HG02973 (cell line): ENCODE data around the gene KDM6B.
"Not testable (repeated sequence)": the region's sequence is repeated elsewhere in the genome, so short reads cannot be mapped to it uniquely, and the experiment has no call there.

Experiments used
- ATAC-seq: cut with Tn5 transposase; IDR thresholded peaks from one replicate; pipeline ENCODE4 v1.9.1; 2021; ENCODE audit warnings: moderate library complexity; ENCODE audit not compliant: unreplicated experiment

KDM6B gene, protein sequence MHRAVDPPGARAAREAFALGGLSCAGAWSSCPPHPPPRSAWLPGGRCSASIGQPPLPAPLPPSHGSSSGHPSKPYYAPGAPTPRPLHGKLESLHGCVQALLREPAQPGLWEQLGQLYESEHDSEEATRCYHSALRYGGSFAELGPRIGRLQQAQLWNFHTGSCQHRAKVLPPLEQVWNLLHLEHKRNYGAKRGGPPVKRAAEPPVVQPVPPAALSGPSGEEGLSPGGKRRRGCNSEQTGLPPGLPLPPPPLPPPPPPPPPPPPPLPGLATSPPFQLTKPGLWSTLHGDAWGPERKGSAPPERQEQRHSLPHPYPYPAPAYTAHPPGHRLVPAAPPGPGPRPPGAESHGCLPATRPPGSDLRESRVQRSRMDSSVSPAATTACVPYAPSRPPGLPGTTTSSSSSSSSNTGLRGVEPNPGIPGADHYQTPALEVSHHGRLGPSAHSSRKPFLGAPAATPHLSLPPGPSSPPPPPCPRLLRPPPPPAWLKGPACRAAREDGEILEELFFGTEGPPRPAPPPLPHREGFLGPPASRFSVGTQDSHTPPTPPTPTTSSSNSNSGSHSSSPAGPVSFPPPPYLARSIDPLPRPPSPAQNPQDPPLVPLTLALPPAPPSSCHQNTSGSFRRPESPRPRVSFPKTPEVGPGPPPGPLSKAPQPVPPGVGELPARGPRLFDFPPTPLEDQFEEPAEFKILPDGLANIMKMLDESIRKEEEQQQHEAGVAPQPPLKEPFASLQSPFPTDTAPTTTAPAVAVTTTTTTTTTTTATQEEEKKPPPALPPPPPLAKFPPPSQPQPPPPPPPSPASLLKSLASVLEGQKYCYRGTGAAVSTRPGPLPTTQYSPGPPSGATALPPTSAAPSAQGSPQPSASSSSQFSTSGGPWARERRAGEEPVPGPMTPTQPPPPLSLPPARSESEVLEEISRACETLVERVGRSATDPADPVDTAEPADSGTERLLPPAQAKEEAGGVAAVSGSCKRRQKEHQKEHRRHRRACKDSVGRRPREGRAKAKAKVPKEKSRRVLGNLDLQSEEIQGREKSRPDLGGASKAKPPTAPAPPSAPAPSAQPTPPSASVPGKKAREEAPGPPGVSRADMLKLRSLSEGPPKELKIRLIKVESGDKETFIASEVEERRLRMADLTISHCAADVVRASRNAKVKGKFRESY (N-terminal part only)

GRCh38 chr17:7833795-7834541 lies at the start of gene KDM6B:
KDM6B (plus strand) TSS chr17:7834217; CDS start chr17:7845555, 11,338 bp downstream.
- ATAC-seq: peak; percentile 34

DNA sequence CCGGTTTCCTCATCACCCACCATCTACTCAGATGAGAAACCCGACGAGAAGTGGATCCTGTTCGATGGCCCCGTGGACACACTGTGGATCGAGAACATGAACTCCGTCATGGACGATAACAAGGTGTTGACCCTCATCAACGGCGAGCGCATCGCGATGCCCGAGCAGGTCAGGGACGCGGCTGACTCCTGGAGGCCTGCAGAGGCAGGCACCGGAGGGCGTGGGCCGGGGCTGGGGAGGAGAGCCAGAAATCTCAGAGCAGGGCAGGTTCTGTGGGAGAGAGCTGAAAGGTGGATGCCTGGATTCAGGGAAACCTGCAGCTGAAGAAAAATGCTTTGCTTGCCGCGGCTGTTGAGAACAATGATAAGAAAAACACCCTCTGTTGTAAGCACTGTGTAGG lies 47.2 kb upstream of the KDM6B start:
- ATAC-seq: no peak

DNA sequence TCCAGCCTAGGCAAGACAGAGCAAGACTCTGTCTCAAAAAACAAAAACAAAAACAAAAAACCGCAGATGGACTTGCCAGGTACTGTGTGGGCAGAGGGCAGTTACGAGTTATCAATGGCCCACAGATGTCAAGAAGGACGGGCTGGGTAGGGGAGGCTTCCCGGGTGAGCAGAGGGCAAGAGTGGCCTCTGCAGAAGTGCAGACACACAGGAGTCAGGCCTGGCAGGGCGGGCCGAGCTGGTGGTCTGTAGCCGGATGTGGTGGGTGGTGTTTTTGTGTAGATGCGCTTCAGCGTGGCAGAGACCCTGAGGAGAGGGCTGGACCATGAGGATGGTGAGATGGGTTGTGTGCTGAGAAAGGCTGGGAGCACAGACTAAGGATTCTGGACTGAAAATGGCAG lies 44.9 kb upstream of the KDM6B start:
- ATAC-seq: no peak

- ATAC-seq: no peak
These were observed 43.9 kb upstream of the KDM6B start for GRCh38 chr17:7790150-7790549.

- no peak for ATAC-seq
These were observed 41.4 kb upstream of the KDM6B start for GRCh38 chr17:7792611-7793010.

- no peak for ATAC-seq
These were observed 39.8 kb upstream of the KDM6B start for GRCh38 chr17:7794075-7794663.

- ATAC-seq: no peak
These were observed 36.0 kb upstream of the KDM6B start for GRCh38 chr17:7797976-7798375.

DNA sequence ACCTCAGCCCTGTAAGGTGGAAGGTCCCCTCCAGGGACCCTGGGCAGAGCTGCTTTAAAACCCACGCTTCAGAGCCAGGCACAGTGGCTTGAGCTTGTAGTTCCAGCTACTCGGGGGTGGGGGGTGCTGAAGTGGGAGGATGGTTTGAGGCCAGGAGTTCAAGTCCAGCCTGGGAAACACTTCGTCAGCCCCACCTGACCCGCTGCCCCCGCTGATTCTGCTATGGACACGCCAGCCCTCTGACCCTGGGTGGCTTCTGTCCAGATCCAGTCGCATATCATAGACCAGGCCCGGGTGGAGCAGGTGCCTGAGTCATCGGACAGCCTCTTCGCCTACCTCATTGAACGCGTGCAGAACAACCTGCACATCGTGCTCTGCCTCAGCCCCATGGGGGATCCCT lies 35.2 kb upstream of the KDM6B start:
- no peak for ATAC-seq

DNA sequence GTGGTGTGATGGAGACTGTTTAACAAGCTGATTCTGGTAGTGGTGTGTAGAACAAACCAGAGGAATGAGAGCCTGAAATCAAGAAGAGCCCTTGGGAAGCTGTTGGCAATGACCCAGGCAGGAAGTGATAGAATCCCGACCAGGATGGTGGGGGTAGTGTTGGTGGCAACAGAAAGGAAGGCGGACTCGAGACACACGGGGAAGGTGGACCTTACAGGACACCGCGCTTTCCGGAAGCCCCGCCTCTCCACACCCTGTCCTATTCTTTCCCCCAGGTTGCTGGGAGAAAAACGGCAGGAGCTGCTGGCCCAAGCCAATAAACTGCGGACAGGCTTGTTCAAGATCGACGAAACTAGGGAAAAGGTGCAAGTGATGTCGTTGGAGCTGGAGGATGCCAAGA lies 30.0 kb upstream of the KDM6B start:
- no peak for ATAC-seq

GRCh38 chr17:7806587-7806986 lies 27.4 kb upstream of the KDM6B start:
- ATAC-seq: no peak

DNA sequence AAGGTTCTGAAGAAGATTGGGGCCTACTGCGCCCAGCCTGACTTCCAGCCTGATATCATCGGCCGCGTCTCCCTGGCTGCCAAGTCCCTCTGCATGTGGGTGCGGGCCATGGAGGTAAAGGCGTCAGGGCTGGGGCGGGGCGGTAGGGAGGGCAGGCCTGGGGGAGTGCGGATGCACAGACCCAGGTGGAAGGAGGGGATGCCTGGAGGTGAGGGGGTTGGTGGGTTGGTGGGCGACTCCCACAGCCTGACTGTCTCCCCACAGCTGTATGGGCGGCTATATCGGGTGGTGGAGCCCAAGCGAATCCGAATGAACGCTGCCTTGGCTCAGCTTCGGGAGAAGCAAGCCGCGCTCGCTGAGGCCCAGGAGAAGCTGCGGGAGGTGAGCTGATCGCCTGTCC lies 26.8 kb upstream of the KDM6B start:
- no peak for ATAC-seq

GRCh38 chr17:7809086-7809790 lies 24.8 kb upstream of the KDM6B start:
- no peak for ATAC-seq

GRCh38 chr17:7809791-7810343 lies 24.1 kb upstream of the KDM6B start:
- not testable (repeated sequence) for ATAC-seq

DNA sequence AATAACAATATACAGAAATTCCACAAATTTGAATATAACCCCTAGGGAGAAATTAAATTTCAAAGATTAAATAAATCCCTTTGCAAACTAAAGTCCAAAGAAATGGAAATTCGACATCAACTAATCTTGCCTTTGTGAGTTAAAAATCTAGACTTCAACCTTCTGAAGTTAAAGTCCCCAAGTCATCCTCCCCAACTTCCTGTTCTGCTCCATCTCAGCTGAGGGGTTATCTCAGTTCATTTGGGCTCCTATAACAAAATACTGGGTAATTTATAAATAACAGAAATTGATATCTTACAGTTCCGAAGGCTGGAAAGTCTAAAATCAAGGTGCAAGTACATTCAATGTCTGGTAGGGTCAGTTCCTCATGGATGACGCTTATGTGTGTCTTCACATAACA lies 22.8 kb upstream of the KDM6B start:
- ATAC-seq: no peak

DNA sequence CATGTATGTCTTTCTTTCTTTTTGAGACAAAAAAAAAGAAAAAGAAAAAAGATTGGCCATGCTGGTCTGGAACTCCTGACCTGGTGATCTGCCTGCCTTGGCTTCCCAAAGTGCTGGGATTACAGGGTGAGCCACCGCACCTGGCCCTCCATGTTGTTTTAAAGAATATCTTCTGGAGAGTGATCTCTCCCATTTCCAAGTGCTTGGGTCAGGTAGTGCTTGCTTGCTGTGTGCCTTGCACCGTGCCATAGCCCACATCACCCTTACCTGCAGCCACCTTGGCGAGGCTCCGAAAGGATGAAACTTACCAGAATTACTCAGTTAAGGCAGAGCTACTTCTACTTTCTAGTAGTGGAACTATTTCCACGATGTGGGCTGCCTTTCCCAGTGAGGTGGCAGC lies 19.0 kb upstream of the KDM6B start:
- no peak for ATAC-seq

DNA sequence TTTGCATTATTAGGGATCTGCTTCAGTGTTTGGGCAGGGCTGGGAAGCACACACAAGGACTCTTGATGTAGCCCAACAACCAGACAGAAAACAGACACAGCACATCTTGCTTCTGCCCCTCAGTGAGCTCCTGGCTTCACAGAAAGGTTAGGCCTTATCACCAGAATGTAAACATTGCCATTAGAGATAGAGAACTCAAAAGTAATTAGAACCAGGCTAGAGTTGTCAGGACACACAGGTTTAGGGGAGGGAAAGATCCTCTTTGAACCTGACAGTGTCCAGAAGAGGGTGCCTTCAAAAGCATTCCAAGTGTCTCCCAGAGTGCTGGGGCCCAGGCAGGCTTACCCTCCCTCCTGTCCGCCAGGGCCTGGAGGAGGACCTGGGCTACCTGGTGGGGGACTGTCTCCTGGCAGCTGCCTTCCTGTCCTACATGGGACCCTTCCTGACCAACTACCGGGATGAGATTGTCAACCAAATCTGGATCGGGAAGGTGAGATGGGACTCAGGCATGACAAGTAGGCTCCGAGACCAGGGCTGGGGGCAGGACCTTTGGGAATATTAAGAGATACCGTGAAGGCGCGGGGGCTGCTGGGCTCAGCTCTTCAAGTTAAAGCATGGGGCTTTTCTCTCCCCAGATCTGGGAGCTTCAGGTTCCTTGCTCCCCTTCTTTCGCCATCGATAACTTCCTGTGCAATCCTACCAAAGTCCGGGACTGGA lies 16.9 kb upstream of the KDM6B start:
- no peak for ATAC-seq

DNA sequence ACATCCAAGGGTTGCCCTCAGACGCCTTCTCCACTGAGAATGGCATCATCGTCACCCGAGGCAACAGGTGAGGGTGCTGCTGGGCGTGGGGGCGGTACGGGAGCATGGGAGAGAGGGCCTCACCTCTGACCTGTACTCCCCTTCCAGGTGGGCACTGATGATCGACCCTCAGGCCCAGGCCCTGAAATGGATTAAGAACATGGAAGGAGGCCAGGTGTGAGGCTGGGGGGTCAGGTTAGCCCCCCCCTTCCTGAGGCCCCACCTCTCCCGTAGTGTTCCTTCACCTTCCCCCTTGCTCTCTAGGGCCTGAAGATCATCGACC lies 16.4 kb upstream of the KDM6B start:
- no peak for ATAC-seq

- no peak for ATAC-seq
These were observed 16.0 kb upstream of the KDM6B start for GRCh38 chr17:7818026-7818425.
